NCI-H2029 treated with DMSO at 0.1 percent for 48 hours (cell line): ENCODE measurements around the gene FADD.
"Not testable (repeated sequence)": the region's sequence is repeated elsewhere in the genome, so short reads cannot be mapped to it uniquely, and the experiment has no call there.

Experiments used
- DNase-seq: peaks from one replicate; lab custom pipeline; 2025; lab: John Stamatoyannopoulos, UW

The FADD gene

GRCh38 chr11:70182266-70182665, 20.8 kb upstream of the FADD start:
- no peak for DNase-seq

GRCh38 chr11:70183032-70183431, 20.1 kb upstream of the FADD start:
- DNase-seq = no peak

- no peak for DNase-seq
Observed at GRCh38 chr11:70183483-70184176, 19.5 kb upstream of the FADD start.

- no peak for DNase-seq
Observed at GRCh38 chr11:70184396-70184795, 18.7 kb upstream of the FADD start.

- DNase-seq = no peak
Observed at GRCh38 chr11:70185348-70186055, 17.6 kb upstream of the FADD start.

- DNase-seq = no peak
Observed at GRCh38 chr11:70186420-70186819, 16.7 kb upstream of the FADD start.

GRCh38 chr11:70186936-70187335, 16.2 kb upstream of the FADD start:
- no peak for DNase-seq

GRCh38 chr11:70187771-70188170, 15.3 kb upstream of the FADD start:
- DNase-seq = no peak

- DNase-seq = no peak
Observed at GRCh38 chr11:70189622-70190021, 13.5 kb upstream of the FADD start.

- no peak for DNase-seq
Observed at GRCh38 chr11:70191495-70192140, 11.5 kb upstream of the FADD start.

GRCh38 chr11:70192666-70193410, 10.3 kb upstream of the FADD start:
- no peak for DNase-seq

- DNase-seq = no peak
Observed at GRCh38 chr11:70193411-70194292, 9.4 kb upstream of the FADD start.

GRCh38 chr11:70194792-70195791, 8.0 kb upstream of the FADD start:
- DNase-seq = no peak

- no peak for DNase-seq
Observed at GRCh38 chr11:70200212-70200844, 2.8 kb upstream of the FADD start.

- not testable (repeated sequence) for DNase-seq
Observed at GRCh38 chr11:70201047-70201446, 2.0 kb upstream of the FADD start.

GRCh38 chr11:70201882-70202861, 924 bp upstream of the FADD start:
- no peak for DNase-seq

GRCh38 chr11:70203751-70204465, 812 bp downstream of the FADD start:
- peak; percentile 2 for DNase-seq

GRCh38 chr11:70204466-70204799, 1.3 kb downstream of the FADD start:
- DNase-seq = no peak
